IMR-90 (cell line): ENCODE results near the gene FOXP4. TPM values are rescaled to one million over a fixed set of nuclear protein-coding genes. Genes with fewer than 3 reads are reported as not detected.
A peak's percentile ranks its signal among the peaks of the same experiment; 100 is the strongest.

Experiments used
- ATAC-seq: fragments of 200-7000 bp; cut with Tn5 transposase; 2 replicates; pipeline ENCODE4 v1.9.1; 2020; ENCODE audit warnings: low read depth, mild to moderate bottlenecking, moderate library complexity
- BruUV-seq: library from RNA; stranded (reverse); fragments of 400-500 nt; replicated peaks from 2 replicates; lab custom pipeline; 2021; lab: Mats Ljungman, UMichigan
- CTCF ChIA-PET: fragments of 300-600 bp; formaldehyde crosslinking; extraction: SDS; loops from one replicate; lab custom pipeline; 2021; ENCODE audit warnings: antibody characterized with exemption; lab: Yijun Ruan, JAX
- POLR2A ChIA-PET: fragments of 300-600 bp; sonication (Branson Sonifier 250); formaldehyde crosslinking; loops from one replicate; lab custom pipeline; 2022; ENCODE audit warnings: antibody characterized with exemption; ENCODE audit not compliant: unreplicated experiment; lab: Charles Lee
- DNase-seq: peaks from one replicate; pipeline ENCODE4 v3.0.0; 2013
- H2AFZ ChIP-seq: replicated peaks from 2 replicates; pipeline ENCODE3; 2013; ENCODE audit warnings: low read length, mild to moderate bottlenecking; ENCODE audit not compliant: poor library complexity
- H2AK5ac ChIP-seq: 2 replicates; pipeline ENCODE4 v1.6.1; 2013; ENCODE audit warnings: low read depth, low read length, inconsistent platforms
- H2AK9ac ChIP-seq: replicated peaks from 2 replicates; pipeline ENCODE3; 2013; ENCODE audit warnings: mild to moderate bottlenecking, low read depth, low read length, moderate library complexity; ENCODE audit not compliant: poor library complexity
- H2BK120ac ChIP-seq: 2 replicates; pipeline ENCODE4 v1.6.1; 2013; ENCODE audit warnings: low read depth, low read length, inconsistent platforms
- H2BK15ac ChIP-seq: 3 replicates; pipeline ENCODE4 v1.6.1; 2013; ENCODE audit warnings: low read depth, low read length, inconsistent platforms
- H2BK20ac ChIP-seq: 2 replicates; pipeline ENCODE4 v1.6.1; 2013; ENCODE audit warnings: low read depth, mild to moderate bottlenecking, inconsistent platforms, low read length, moderate library complexity
- H2BK5ac ChIP-seq: 2 replicates; pipeline ENCODE4 v1.6.1; 2013; ENCODE audit warnings: mild to moderate bottlenecking, low read depth, low read length, inconsistent platforms; ENCODE audit not compliant: poor library complexity, severe bottlenecking
- H3K14ac ChIP-seq: replicated peaks from 2 replicates; pipeline ENCODE4 v1.6.1; 2013; ENCODE audit warnings: low read depth, low read length, inconsistent platforms
- H3K18ac ChIP-seq: 2 replicates; pipeline ENCODE4 v1.6.1; 2013; ENCODE audit warnings: low read depth, low read length, control low read depth
- H3K23ac ChIP-seq: 2 replicates; pipeline ENCODE4 v1.6.1; 2013; ENCODE audit warnings: low read depth, low read length, inconsistent platforms
- H3K27ac ChIP-seq: 2 replicates; pipeline ENCODE4 v1.5.1; 2013; ENCODE audit warnings: mild to moderate bottlenecking, control low read depth, low read length; ENCODE audit not compliant: insufficient read depth
- H3K27me3 ChIP-seq: 2 replicates; pipeline ENCODE4 v1.6.1; 2013; ENCODE audit warnings: low read length; ENCODE audit not compliant: control insufficient read depth, insufficient read depth
- H3K36me3 ChIP-seq: 2 replicates; pipeline ENCODE4 v1.6.1; 2013; ENCODE audit warnings: low read length, mixed read lengths; ENCODE audit not compliant: control insufficient read depth, insufficient read depth
- H3K4ac ChIP-seq: 2 replicates; pipeline ENCODE4 v1.6.1; 2013; ENCODE audit warnings: low read depth, low read length, inconsistent platforms
- H3K4me1 ChIP-seq: 2 replicates; pipeline ENCODE4 v1.6.1; 2013; ENCODE audit warnings: low read length, mixed read lengths; ENCODE audit not compliant: control insufficient read depth, insufficient read depth
- H3K4me2 ChIP-seq: 2 replicates; pipeline ENCODE4 v1.6.1; 2013; ENCODE audit warnings: low read depth, mild to moderate bottlenecking, control low read depth, low read length, moderate library complexity
- H3K4me3 ChIP-seq: 2 replicates; pipeline ENCODE4 v1.5.1; 2013; ENCODE audit warnings: low read depth, mild to moderate bottlenecking, control low read depth, low read length, moderate library complexity; ENCODE audit not compliant: insufficient read depth
- H3K56ac ChIP-seq: 2 replicates; pipeline ENCODE4 v1.6.1; 2013; ENCODE audit warnings: low read length, inconsistent platforms; ENCODE audit not compliant: insufficient read depth; ENCODE audit errors: extremely low read depth
- H3K79me1 ChIP-seq, 2 experiments: 2 replicates each; pipeline ENCODE4 v1.6.1; 2013; ENCODE audit warnings: low read length in 2 of 2, inconsistent platforms in 1 of 2, low read depth in 1 of 2
- H3K9ac ChIP-seq: 2 replicates; pipeline ENCODE4 v1.6.1; 2013; ENCODE audit warnings: low read depth, low read length, control low read depth
- H3K9me1 ChIP-seq: 2 replicates; pipeline ENCODE4 v1.6.1; 2013; ENCODE audit warnings: low read length, inconsistent platforms; ENCODE audit not compliant: insufficient read depth
- H3K9me3 ChIP-seq: 2 replicates; pipeline ENCODE4 v1.6.1; 2013; ENCODE audit warnings: low read length; ENCODE audit not compliant: control insufficient read depth, insufficient read depth
- H4K20me1 ChIP-seq: 2 replicates; pipeline ENCODE4 v1.6.1; 2013; ENCODE audit warnings: low read length, inconsistent platforms; ENCODE audit not compliant: insufficient read depth
- H4K5ac ChIP-seq: 2 replicates; pipeline ENCODE4 v1.6.1; 2013; ENCODE audit warnings: mild to moderate bottlenecking, low read depth, low read length, control low read depth
- H4K8ac ChIP-seq, 2 experiments: 2 replicates each; pipeline ENCODE4 v1.6.1; 2013; ENCODE audit warnings: low read depth in 2 of 2, low read length in 2 of 2, control low read depth in 1 of 2, inconsistent platforms in 1 of 2
- H4K91ac ChIP-seq: 2 replicates; pipeline ENCODE4 v1.6.1; 2013; ENCODE audit warnings: low read depth, low read length, inconsistent platforms; ENCODE audit not compliant: insufficient read depth
- BHLHE40 ChIP-seq: fragments of 150-350 bp; IDR thresholded peaks from 2 replicates; pipeline ENCODE4 v1.6.1; 2016; ENCODE audit warnings: mild to moderate bottlenecking, low read depth, low read length
- CEBPB ChIP-seq: IDR thresholded peaks from 2 replicates; pipeline ENCODE4 v1.6.1; 2012; ENCODE audit warnings: low read depth, low read length, improper control_type of control experiment
- CHD1 ChIP-seq: IDR thresholded peaks from 2 replicates; pipeline ENCODE4 v1.6.1; 2012; ENCODE audit warnings: low read depth, low read length, improper control_type of control experiment
- ELK1 ChIP-seq: fragments of 150-350 bp; IDR thresholded peaks from 2 replicates; pipeline ENCODE4 v1.6.1; 2016; ENCODE audit warnings: low read depth, mild to moderate bottlenecking, low read length, moderate library complexity, borderline replicate concordance
- FOS ChIP-seq: fragments of 150-350 bp; IDR thresholded peaks from 2 replicates; pipeline ENCODE4 v1.6.1; 2016; ENCODE audit warnings: low read depth, low read length
- MAFK ChIP-seq: IDR thresholded peaks from 2 replicates; pipeline ENCODE4 v1.6.1; 2012; ENCODE audit warnings: low read depth, low read length, improper control_type of control experiment
- MAZ ChIP-seq: IDR thresholded peaks from 2 replicates; pipeline ENCODE4 v1.6.1; 2012; ENCODE audit warnings: low read depth, mild to moderate bottlenecking, low read length, improper control_type of control experiment, moderate library complexity, borderline replicate concordance
- MXI1 ChIP-seq: IDR thresholded peaks from 2 replicates; pipeline ENCODE4 v1.6.1; 2012; ENCODE audit warnings: low read depth, mild to moderate bottlenecking, low read length, moderate library complexity, borderline replicate concordance
- NFE2L2 ChIP-seq: fragments of 150-350 bp; IDR thresholded peaks from 2 replicates; pipeline ENCODE4 v1.6.1; 2016; ENCODE audit warnings: low read depth, mild to moderate bottlenecking, low read length
- POLR2A ChIP-seq: IDR thresholded peaks from 2 replicates; pipeline ENCODE4 v1.6.1; 2012; ENCODE audit warnings: mild to moderate bottlenecking, low read depth, low read length
- RAD21 ChIP-seq: IDR thresholded peaks from 2 replicates; pipeline ENCODE4 v1.6.1; 2012; ENCODE audit warnings: low read length, improper control_type of control experiment
- RCOR1 ChIP-seq: IDR thresholded peaks from 2 replicates; pipeline ENCODE4 v1.6.1; 2012; ENCODE audit warnings: mild to moderate bottlenecking, low read length, improper control_type of control experiment; ENCODE audit not compliant: insufficient replicate concordance
- RFX5 ChIP-seq: IDR thresholded peaks from 2 replicates; pipeline ENCODE4 v1.8.0; 2012; ENCODE audit warnings: low read depth, mild to moderate bottlenecking, low read length, moderate library complexity
- SMC3 ChIP-seq: fragments of 150-350 bp; IDR thresholded peaks from 2 replicates; pipeline ENCODE4 v1.6.1; 2016; ENCODE audit warnings: low read depth, mild to moderate bottlenecking, antibody characterized with exemption, low read length, moderate library complexity
- USF2 ChIP-seq: fragments of 150-350 bp; IDR thresholded peaks from 2 replicates; pipeline ENCODE4 v1.6.1; 2017; ENCODE audit warnings: mild to moderate bottlenecking, antibody characterized with exemption, low read length, low read depth
- WGBS, 2 experiments: methylation state at CpG; one replicate each; pipeline versions ENCODE4 v1.1.5 to v1.1.7; 2013; ENCODE audit warnings: missing lambda C conversion rate in 2 of 2; ENCODE audit not compliant: insufficient read length in 1 of 2; ENCODE audit errors: extremely low coverage in 2 of 2; 5-methylcytosine and 5-hydroxymethylcytosine counted together
- dilution Hi-C: fragments of 300-500 bp; cut with HindIII; formaldehyde crosslinking; loops from one replicate; pipeline ENCODE4 v1.14.3; 2018; ENCODE audit warnings: low sequenced_read_pairs; ENCODE audit not compliant: unreplicated experiment
- in situ Hi-C: fragments of 300-500 bp; cut with MboI; formaldehyde crosslinking; loops from 3 replicates; pipeline ENCODE4 v1.14.3; 2019; ENCODE audit warnings: low sequenced_read_pairs, inconsistent platforms, mixed read lengths
- intact Hi-C: fragments of 100-400 bp; cut with micrococcal nuclease; formaldehyde crosslinking; loops from 2 replicates; pipeline ENCODE4 v1.10.0; 2022
- polyA plus RNA-seq, 3 experiments: library from polyadenylated mRNA; depleted of rRNA; stranded (reverse); fragments of >200 nt; gene quantifications; 2 replicates each; pipeline ENCODE4 v1.2.3, GENCODE V29; 2012; ENCODE audit warnings: low replicate concordance in 1 of 3
- total RNA-seq: library from RNA; depleted of rRNA; stranded (reverse); fragments of >200 nt; gene quantifications from 2 replicates; pipeline ENCODE4 v1.2.3, GENCODE V29; 2012
- TF ChIP-seq, protein P1 (sequence below): conservative IDR thresholded peaks from 2 replicates; pipeline ENCODE4 v1.5.1; 2012; ENCODE audit warnings: mild to moderate bottlenecking, low read depth, low read length, improper control_type of control experiment

Gene FOXP4
- total and polyA plus RNA-seq, 2 of the 4 experiments (the other 2 are of a cell fraction), result 0.72 to 9.5 TPM

DNA sequence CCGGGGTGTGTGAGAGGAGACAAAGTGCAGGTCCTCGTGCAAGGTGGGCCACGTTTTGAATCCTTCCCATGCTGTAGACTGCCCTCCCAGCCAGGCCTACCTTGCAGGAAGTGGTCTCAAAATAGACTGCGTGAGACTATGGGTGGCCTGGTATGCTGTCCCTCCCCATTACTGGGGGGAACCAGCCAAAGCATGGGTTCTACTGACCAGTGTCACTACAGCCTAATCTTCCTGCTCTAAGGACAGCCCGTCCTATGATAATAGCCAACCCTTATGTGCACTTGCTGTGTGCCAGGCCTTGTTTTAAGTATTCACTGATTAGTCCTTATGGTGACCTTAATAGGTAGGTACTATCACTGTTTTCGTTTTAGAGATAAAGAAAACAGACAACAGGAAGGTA lies 38.0 kb downstream of the FOXP4 start:
- H2BK5ac ChIP-seq, result no peak overlapping the region
- CTCF ChIA-PET, result no interaction called here
- intact Hi-C loops (no loop called here), dilution Hi-C loops (no loop called here), in situ Hi-C loops (loop anchor here (10.0 kb wide), 1 partner anchor 119 kb away; no protein-coding TSS in a partner anchor)
- H3K4me2 ChIP-seq, result no peak overlapping the region
- no peak for ATAC-seq
- BruUV-seq, result no TSS peak
- H4K91ac ChIP-seq, result no peak overlapping the region
- TF ChIP-seq FOS (no peak), ELK1 (no peak), CHD1 (no peak), CEBPB (no peak), MAZ (no peak), RAD21 (no peak), BHLHE40 (no peak), POLR2A (no peak), SMC3 (no peak), RCOR1 (no peak), RFX5 (no peak), USF2 (no peak), NFE2L2 (no peak), MXI1 (no peak), MAFK (no peak)
- TF ChIP-seq, protein P1, sequence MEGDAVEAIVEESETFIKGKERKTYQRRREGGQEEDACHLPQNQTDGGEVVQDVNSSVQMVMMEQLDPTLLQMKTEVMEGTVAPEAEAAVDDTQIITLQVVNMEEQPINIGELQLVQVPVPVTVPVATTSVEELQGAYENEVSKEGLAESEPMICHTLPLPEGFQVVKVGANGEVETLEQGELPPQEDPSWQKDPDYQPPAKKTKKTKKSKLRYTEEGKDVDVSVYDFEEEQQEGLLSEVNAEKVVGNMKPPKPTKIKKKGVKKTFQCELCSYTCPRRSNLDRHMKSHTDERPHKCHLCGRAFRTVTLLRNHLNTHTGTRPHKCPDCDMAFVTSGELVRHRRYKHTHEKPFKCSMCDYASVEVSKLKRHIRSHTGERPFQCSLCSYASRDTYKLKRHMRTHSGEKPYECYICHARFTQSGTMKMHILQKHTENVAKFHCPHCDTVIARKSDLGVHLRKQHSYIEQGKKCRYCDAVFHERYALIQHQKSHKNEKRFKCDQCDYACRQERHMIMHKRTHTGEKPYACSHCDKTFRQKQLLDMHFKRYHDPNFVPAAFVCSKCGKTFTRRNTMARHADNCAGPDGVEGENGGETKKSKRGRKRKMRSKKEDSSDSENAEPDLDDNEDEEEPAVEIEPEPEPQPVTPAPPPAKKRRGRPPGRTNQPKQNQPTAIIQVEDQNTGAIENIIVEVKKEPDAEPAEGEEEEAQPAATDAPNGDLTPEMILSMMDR, result no peak
- no peak overlapping the region for H2BK120ac ChIP-seq
- H3K27ac ChIP-seq, result no peak overlapping the region
- no peak overlapping the region for H2BK15ac ChIP-seq
- peaks cover 18% of the 10 kb centered on the region for H3K4me1 ChIP-seq
- no peak overlapping the region for H2AFZ ChIP-seq
- no peaks in the 10 kb centered on the region for H3K9me3 ChIP-seq
- no peak overlapping the region for H3K23ac ChIP-seq
- no peak overlapping the region for H3K4me3 ChIP-seq
- H3K9me1 ChIP-seq, result peaks cover 18% of the 10 kb centered on the region
- no peak overlapping the region for H2AK5ac ChIP-seq
- H3K4ac ChIP-seq, result no peak overlapping the region
- peaks cover 12% of the 10 kb centered on the region for H4K20me1 ChIP-seq
- H3K14ac ChIP-seq, result no peak overlapping the region
- no peak overlapping the region for H4K5ac ChIP-seq
- H2BK20ac ChIP-seq, result no peak overlapping the region
- H2AK9ac ChIP-seq, result peak overlapping the region; percentile 53
- H3K9ac ChIP-seq, result no peak overlapping the region
- POLR2A ChIA-PET, result no interaction called here
- H3K36me3 ChIP-seq, result peaks cover 15% of the 10 kb centered on the region
- WGBS, 2 experiments, result 75% methylated on average over 2 of the region's 6 CpGs; no CpG with 5 or more reads in 1 of the 2 experiments
- H3K79me1 ChIP-seq, result peaks cover 4 to 29% of the 10 kb centered on the region in 2 experiments; a peak in 3 of 4 replicates
- no peaks in the 10 kb centered on the region for H3K27me3 ChIP-seq
- H3K56ac ChIP-seq, result no peak overlapping the region
- no peak overlapping the region for H3K18ac ChIP-seq
- no peak for DNase-seq
- H4K8ac ChIP-seq, result no peak overlapping the region
